HUES6 (cell line): Measurements from ENCODE around the gene EBF3.

Experiments
- H3K27ac ChIP-seq: 2 replicates; pipeline ENCODE4 v1.7.0; 2013; ENCODE audit warnings: low read depth, mild to moderate bottlenecking, low read length, inconsistent platforms
- H3K27me3 ChIP-seq: 2 replicates; pipeline ENCODE4 v1.6.1; 2013; ENCODE audit warnings: low read length; ENCODE audit not compliant: control insufficient read depth, insufficient read depth
- H3K36me3 ChIP-seq: 2 replicates; pipeline ENCODE4 v1.6.1; 2013; ENCODE audit warnings: low read length; ENCODE audit not compliant: control insufficient read depth, insufficient read depth
- H3K4me1 ChIP-seq: 2 replicates; pipeline ENCODE4 v1.6.1; 2013; ENCODE audit warnings: low read length; ENCODE audit not compliant: control insufficient read depth, insufficient read depth
- H3K4me3 ChIP-seq: 2 replicates; pipeline ENCODE4 v1.5.1; 2013; ENCODE audit warnings: low read depth, low read length
- H3K9ac ChIP-seq: one replicate; pipeline ENCODE4 v1.6.1; 2013; ENCODE audit warnings: mild to moderate bottlenecking, low read length
- H3K9me3 ChIP-seq: 2 replicates; pipeline ENCODE4 v1.6.1; 2013; ENCODE audit warnings: low read depth, low read length; ENCODE audit not compliant: control insufficient read depth, insufficient read depth

Gene EBF3

GRCh38 chr10:129843702-129844101, 120.4 kb downstream of the EBF3 start:
- no peaks in the 10 kb centered on the region for H3K27me3 ChIP-seq

GRCh38 chr10:129843131-129843541, 120.9 kb downstream of the EBF3 start:
- Histone ChIP-seq H3K27me3 (no peaks in the 10 kb centered on the region), H3K4me3 (no peak overlapping the region), H3K27ac (no peak overlapping the region), H3K9ac (no peak overlapping the region), H3K4me1 (peaks cover 6% of the 10 kb centered on the region; the same call in 1 of the 2 replicates), H3K9me3 (no peaks in the 10 kb centered on the region), H3K36me3 (no peaks in the 10 kb centered on the region)

More at GRCh38 chr10:129843702-129844101, 120.4 kb downstream of the EBF3 start:
- H3K4me3 ChIP-seq: no peak overlapping the region
- H3K9me3 ChIP-seq: no peaks in the 10 kb centered on the region
- H3K36me3 ChIP-seq: no peaks in the 10 kb centered on the region
- H3K9ac ChIP-seq: no peak overlapping the region
- H3K27ac ChIP-seq: no peak overlapping the region
- H3K4me1 ChIP-seq: peaks cover 6% of the 10 kb centered on the region; the same call in 1 of the 2 replicates

DNA sequence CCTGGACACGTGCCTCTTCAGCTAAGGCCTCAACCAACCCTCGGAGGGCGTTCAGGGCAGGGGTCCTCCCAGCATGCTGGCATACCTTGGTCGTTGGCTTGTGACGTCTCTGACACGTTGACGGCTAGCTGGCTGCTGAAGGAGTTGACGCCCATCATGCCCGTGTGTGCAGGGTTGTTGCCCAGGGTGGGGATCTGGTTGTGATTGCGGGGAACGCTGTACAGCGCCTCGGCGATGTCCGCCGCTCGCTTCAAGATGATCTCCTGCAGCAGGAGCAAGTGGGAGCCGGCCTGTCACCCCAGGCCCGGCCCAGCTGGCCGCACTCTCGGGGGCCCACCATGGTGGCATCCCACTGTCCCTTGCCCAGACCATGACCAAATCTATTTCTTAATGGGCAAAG, 122.0 kb downstream of the EBF3 start:
- Histone ChIP-seq H3K36me3 (no peaks in the 10 kb centered on the region), H3K4me1 (peaks cover 6% of the 10 kb centered on the region; the same call in 1 of the 2 replicates), H3K27ac (no peak overlapping the region), H3K4me3 (no peak overlapping the region), H3K9ac (no peak overlapping the region), H3K27me3 (no peaks in the 10 kb centered on the region), H3K9me3 (no peaks in the 10 kb centered on the region)

DNA sequence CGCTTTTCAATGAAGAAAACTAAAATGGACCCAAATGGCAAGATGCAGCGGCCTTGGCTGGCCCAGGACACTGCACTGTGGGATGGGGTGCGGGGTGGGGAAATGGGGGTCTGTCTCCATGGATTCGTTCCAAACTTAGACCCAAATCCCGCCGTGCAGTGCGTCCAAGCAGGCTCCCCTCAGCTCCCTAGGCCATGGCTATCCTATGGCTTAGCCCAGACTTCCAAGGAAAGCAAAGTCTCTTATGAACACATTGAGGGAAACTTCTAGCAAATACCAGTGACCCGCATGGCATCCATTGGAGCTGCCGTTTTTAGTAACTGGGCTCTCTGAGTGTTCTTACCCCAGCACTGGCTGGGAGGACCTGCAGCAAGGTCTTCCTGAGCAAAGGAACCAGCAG, 122.5 kb downstream of the EBF3 start:
- Histone ChIP-seq H3K4me3 (no peak overlapping the region), H3K36me3 (no peaks in the 10 kb centered on the region), H3K27me3 (no peaks in the 10 kb centered on the region), H3K4me1 (peaks cover 6% of the 10 kb centered on the region; the same call in 1 of the 2 replicates), H3K27ac (no peak overlapping the region), H3K9me3 (no peaks in the 10 kb centered on the region), H3K9ac (no peak overlapping the region)

- Histone ChIP-seq H3K27me3 (no peaks in the 10 kb centered on the region), H3K36me3 (no peaks in the 10 kb centered on the region), H3K9ac (no peak overlapping the region), H3K27ac (no peak overlapping the region), H3K9me3 (no peaks in the 10 kb centered on the region), H3K4me1 (peaks cover 6% of the 10 kb centered on the region; the same call in 1 of the 2 replicates), H3K4me3 (no peak overlapping the region)
These were observed 123.0 kb downstream of the EBF3 start for GRCh38 chr10:129841071-129841470.

DNA sequence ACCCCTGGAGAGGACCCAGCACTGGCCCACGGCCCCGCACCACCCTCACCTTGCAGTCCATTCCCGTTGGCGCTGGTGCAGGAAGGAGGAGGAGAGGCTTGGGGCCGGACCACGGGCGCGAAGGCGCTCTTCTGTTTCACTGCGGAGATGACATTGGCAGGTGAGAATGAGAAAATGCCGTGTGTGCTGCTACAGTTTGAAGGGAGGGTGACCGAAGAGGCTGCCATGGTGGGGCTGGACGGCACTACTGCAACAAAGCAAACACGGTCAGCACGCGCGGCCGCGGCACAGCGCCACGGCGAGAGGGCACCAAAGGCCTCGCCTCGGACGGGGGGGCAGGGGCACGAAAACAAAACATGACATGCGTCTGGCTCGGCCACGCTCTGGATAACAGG, 123.9 kb downstream of the EBF3 start:
- Histone ChIP-seq H3K4me1 (peaks cover 3% of the 10 kb centered on the region; the same call in 1 of the 2 replicates), H3K27ac (no peak overlapping the region), H3K9ac (no peak overlapping the region), H3K4me3 (no peak overlapping the region), H3K36me3 (no peaks in the 10 kb centered on the region), H3K9me3 (no peaks in the 10 kb centered on the region), H3K27me3 (no peaks in the 10 kb centered on the region)

DNA sequence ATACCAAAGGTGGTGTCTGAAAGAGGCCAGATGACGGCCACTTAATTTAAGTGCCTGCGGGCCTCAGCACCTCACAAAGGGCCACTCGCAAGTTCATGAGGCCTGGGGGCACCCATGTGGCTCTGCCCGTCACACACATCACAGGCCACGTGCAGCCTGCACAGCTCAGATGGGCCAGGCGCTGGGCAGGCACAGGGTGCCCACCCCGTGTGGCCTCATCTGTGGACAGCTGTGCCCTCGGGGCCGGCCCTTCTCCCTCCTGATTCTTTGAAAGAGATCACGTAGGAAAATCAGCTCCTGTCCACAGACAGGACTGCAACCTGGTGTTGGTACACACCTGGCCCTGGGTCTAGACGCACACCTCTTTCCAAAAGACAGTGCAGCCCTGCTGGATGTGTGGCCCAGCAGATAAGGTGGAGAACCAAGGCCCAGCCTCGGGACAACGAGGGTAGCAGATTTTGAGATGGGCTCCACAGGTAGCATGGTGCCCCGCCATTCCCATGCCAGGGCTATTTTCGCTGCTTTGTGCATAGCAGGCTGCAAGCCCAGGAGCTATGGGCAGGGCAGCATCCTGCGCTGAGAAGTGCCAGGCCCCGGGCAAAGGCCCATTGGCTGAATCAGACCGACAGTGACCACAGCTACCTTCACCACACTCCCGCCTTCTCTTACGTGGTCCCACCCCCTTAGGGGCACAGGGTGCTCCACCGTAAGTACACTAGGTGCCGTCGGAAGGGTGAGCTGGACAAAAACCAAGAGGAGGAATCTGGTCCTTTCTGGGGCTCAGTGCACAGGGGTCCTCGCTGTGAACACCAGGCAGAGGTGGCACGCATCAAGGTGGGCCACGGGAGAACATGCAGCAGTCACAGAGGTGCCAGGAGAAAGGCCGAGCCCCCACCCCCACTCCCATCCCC, 124.5 kb downstream of the EBF3 start:
- Histone ChIP-seq H3K9ac (no peak overlapping the region), H3K27me3 (no peaks in the 10 kb centered on the region), H3K27ac (no peak overlapping the region), H3K4me3 (no peak overlapping the region), H3K9me3 (no peaks in the 10 kb centered on the region), H3K36me3 (no peaks in the 10 kb centered on the region), H3K4me1 (no peaks in the 10 kb centered on the region)

DNA sequence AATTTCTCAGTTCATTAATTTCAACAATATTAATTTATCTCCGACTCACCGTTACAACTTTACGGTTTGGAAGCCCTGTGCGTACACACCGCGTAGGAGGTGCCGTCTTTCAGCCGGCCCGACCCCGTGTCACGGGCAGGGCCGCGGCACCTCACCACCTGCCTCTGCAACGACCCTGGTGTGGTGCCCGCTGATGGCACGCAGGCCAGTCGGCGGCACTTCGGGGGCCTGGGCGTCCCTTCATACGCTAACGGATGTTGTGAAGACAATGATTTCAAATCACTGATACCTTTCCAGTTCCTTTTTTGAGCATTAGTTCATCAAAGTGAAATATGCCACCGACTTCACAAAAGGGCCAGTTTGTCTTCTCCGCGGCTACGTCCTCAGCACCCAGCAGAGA, 125.3 kb downstream of the EBF3 start:
- H3K9ac ChIP-seq: no peak overlapping the region
- no peaks in the 10 kb centered on the region for H3K9me3 ChIP-seq
- no peaks in the 10 kb centered on the region for H3K36me3 ChIP-seq
- no peaks in the 10 kb centered on the region for H3K27me3 ChIP-seq
- no peak overlapping the region for H3K27ac ChIP-seq
- no peak overlapping the region for H3K4me3 ChIP-seq
- H3K4me1 ChIP-seq: no peaks in the 10 kb centered on the region

GRCh38 chr10:129837909-129838582, 126.0 kb downstream of the EBF3 start:
- Histone ChIP-seq H3K27ac (no peak overlapping the region), H3K4me3 (no peak overlapping the region), H3K4me1 (no peaks in the 10 kb centered on the region), H3K9me3 (no peaks in the 10 kb centered on the region), H3K9ac (no peak overlapping the region), H3K27me3 (no peaks in the 10 kb centered on the region), H3K36me3 (no peaks in the 10 kb centered on the region)

GRCh38 chr10:129836253-129836652, 127.8 kb downstream of the EBF3 start:
- no peaks in the 10 kb centered on the region for H3K27me3 ChIP-seq
- no peaks in the 10 kb centered on the region for H3K36me3 ChIP-seq
- no peak overlapping the region for H3K27ac ChIP-seq
- no peaks in the 10 kb centered on the region for H3K9me3 ChIP-seq
- no peak overlapping the region for H3K4me3 ChIP-seq
- no peak overlapping the region for H3K9ac ChIP-seq
- H3K4me1 ChIP-seq: no peaks in the 10 kb centered on the region
